ENCODE results near the gene RNF26. TPM values are rescaled to one million over a fixed set of nuclear protein-coding genes. Genes with fewer than 3 reads are reported as not detected.

The RNF26 gene
- polyA plus RNA-seq, 1 of the 3 experiments (the other 2 are of a cell fraction), result 31.9 TPM

- no peak for TF ChIP-seq REST (IDR thresholded peaks at IDR 0.05; ENCODE audit: low read depth, low read length)
Measured at GRCh38 chr11:119324189-119324588, 10.1 kb upstream of the RNF26 start (continued).

- Histone ChIP-seq H3K27me3 (ENCODE audit: insufficient read depth) (no peaks in the 10 kb centered on the region), H3K4me2 (no peak overlapping the region), H3K9me2 (no peaks in the 10 kb centered on the region), H3K4me1 (ENCODE audit: control insufficient read depth in 1 of 2, insufficient read depth in 2 of 2, low read depth in 1 of 2, low read length in 1 of 2) (no peaks in the 10 kb centered on the region), H3K9ac (no peak overlapping the region), H3K4me3 (ENCODE audit: low read depth in 2 of 2, low read length in 1 of 2) (no peak overlapping the region), H3K79me2 (ENCODE audit: insufficient read depth) (no peaks in the 10 kb centered on the region), H3K27ac (ENCODE audit: low read depth in 2 of 2, low read length in 1 of 2) (no peak overlapping the region), H3K36me3 (replicated peaks in 1 of 2; ENCODE audit: control insufficient read depth in 1 of 2, insufficient read depth in 2 of 2, low read length in 1 of 2) (no peaks in the 10 kb centered on the region), H4K20me1 (ENCODE audit: insufficient read depth) (no peaks in the 10 kb centered on the region), H2AFZ (ENCODE audit: low read depth) (no peak overlapping the region), H3F3A (replicated peaks; ENCODE audit: insufficient read depth) (no peaks in the 10 kb centered on the region), H3K9me3 (no peaks in the 10 kb centered on the region)
- 69% methylated on average over 2 of the region's 2 CpGs for WGBS (ENCODE audit: low lambda C conversion rate)
- POLR2A ChIA-PET, result no interaction called here
- CTCF ChIA-PET, result interaction anchor here (0.8 to 1.1 kb wide), 2 partner anchors 10 to 27 kb away, joined by 3 read pairs; no protein-coding TSS in a partner anchor
- TF ChIP-seq FOXM1 (IDR thresholded peaks at IDR 0.05; ENCODE audit: low read depth) (no peak), MXI1 (IDR thresholded peaks at IDR 0.05; ENCODE audit: low read depth, low read length) (no peak), EP300 (IDR thresholded peaks at IDR 0.05; ENCODE audit: borderline replicate concordance in 1 of 2, low read depth in 1 of 2, low read length in 1 of 2) (no peak), GATA2 (CRISPR knock-in tag; IDR thresholded peaks at IDR 0.05) (no peak), ELF1 (IDR thresholded peaks at IDR 0.05) (no peak), NFIC (IDR thresholded peaks at IDR 0.05; ENCODE audit: borderline replicate concordance) (no peak), NRF1 (IDR thresholded peaks at IDR 0.05; ENCODE audit: low read depth, low read length) (no peak), USF1 (IDR thresholded peaks at IDR 0.05; ENCODE audit: borderline replicate concordance, low read depth) (no peak), TAF1 (IDR thresholded peaks at IDR 0.05; ENCODE audit: borderline replicate concordance, low read depth, low read length) (no peak), RCOR1 (IDR thresholded peaks at IDR 0.05; ENCODE audit: low read length) (no peak), YY1 (IDR thresholded peaks at IDR 0.05; ENCODE audit: low read depth) (no peak), JUND (IDR thresholded peaks at IDR 0.05) (no peak), CHD2 (IDR thresholded peaks at IDR 0.05; ENCODE audit: low read length, partially characterized antibody) (no peak), RAD21 (IDR thresholded peaks at IDR 0.05; ENCODE audit: low read length) (no peak)
- TF ChIP-seq, protein P1, sequence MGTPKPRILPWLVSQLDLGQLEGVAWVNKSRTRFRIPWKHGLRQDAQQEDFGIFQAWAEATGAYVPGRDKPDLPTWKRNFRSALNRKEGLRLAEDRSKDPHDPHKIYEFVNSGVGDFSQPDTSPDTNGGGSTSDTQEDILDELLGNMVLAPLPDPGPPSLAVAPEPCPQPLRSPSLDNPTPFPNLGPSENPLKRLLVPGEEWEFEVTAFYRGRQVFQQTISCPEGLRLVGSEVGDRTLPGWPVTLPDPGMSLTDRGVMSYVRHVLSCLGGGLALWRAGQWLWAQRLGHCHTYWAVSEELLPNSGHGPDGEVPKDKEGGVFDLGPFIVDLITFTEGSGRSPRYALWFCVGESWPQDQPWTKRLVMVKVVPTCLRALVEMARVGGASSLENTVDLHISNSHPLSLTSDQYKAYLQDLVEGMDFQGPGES (IDR thresholded peaks at IDR 0.05; ENCODE audit: low read depth, low read length), result no peak
- no peak for DNase-seq
Measured at GRCh38 chr11:119329320-119329719, 5.0 kb upstream of the RNF26 start.
